VCaP (cell line): ENCODE results near the gene CTNND2.

Experiments used
- H3K27ac ChIP-seq: fragments of 450-650 bp; 2 replicates; pipeline ENCODE4 v1.5.1; 2017
- TF ChIP-seq, protein P1 (sequence below): fragments of 450-650 bp; conservative IDR thresholded peaks from 2 replicates; pipeline ENCODE4 v1.5.1; 2017; ENCODE audit warnings: mild to moderate bottlenecking, moderate library complexity

CTNND2 gene

DNA sequence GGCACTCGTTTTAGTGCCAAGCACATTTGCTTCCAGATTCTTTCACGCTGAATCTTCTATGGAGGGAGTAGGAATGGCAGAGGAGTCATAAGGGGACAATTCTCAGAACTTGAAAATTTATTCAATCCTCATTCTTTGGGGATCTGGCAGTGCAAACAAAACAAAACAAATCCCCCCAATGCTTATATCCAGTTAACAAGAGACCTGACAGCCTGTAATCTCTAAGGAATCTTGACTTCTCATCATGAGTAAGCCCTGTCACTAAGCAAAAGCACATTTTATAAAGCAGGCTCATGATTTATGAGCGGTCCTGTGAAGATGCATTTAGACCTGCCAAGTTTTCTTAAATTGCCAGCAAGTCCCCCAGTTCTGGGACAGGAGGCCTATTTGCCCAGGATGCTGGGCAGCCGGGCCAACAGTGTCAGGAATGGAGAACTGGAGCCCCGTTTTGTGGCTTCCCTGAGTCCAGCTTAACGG, 513.9 kb downstream of the CTNND2 start:
- no peak overlapping the region for H3K27ac ChIP-seq

DNA sequence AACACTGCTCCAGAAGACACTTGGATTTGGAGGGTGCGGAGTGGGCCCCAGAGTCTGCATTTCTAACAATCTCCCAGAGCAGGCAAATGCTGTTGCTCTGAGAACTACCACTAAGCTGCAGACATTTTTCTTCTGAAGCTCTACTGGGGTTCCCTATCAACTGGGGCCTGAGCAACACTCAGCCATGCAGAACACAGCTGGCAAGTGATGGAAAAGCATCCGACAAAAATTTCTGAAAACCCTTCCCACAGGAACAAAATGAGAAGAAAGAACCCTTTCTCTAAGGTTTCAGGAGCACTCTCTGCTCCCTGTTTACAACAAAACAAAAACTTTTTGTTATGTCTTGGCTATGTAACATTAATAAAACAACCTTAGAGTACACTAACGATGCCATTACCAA, 516.9 kb downstream of the CTNND2 start:
- TF ChIP-seq, protein P1, sequence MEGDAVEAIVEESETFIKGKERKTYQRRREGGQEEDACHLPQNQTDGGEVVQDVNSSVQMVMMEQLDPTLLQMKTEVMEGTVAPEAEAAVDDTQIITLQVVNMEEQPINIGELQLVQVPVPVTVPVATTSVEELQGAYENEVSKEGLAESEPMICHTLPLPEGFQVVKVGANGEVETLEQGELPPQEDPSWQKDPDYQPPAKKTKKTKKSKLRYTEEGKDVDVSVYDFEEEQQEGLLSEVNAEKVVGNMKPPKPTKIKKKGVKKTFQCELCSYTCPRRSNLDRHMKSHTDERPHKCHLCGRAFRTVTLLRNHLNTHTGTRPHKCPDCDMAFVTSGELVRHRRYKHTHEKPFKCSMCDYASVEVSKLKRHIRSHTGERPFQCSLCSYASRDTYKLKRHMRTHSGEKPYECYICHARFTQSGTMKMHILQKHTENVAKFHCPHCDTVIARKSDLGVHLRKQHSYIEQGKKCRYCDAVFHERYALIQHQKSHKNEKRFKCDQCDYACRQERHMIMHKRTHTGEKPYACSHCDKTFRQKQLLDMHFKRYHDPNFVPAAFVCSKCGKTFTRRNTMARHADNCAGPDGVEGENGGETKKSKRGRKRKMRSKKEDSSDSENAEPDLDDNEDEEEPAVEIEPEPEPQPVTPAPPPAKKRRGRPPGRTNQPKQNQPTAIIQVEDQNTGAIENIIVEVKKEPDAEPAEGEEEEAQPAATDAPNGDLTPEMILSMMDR = no peak
- no peak overlapping the region for H3K27ac ChIP-seq

More for the DNA sequence above, 513.9 kb downstream of the CTNND2 start:
- TF ChIP-seq, protein P1 = no peak

DNA sequence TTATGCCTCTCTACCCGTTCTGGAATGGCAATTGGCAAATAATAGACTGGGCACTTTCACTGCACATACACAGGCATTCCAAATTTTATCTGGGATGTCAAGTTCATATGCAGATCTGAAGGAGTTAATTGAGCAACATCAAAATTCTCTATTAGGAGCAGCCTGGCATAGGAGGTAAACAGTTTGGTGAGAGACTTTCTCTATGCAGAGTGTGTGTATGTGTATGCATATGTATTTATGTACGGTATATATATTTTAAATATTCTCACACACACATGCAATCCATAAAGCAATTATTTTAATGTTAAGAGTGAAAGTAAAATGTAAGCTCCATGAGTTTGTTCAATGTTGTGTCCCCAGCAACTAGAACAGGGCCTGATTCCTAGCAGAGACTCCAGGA, 517.8 kb downstream of the CTNND2 start:
- H3K27ac ChIP-seq = peak overlapping the region; percentile 79
- TF ChIP-seq, protein P1 = no peak

GRCh38 chr5:11385901-11386293, 518.3 kb downstream of the CTNND2 start:
- TF ChIP-seq, protein P1 = no peak

DNA sequence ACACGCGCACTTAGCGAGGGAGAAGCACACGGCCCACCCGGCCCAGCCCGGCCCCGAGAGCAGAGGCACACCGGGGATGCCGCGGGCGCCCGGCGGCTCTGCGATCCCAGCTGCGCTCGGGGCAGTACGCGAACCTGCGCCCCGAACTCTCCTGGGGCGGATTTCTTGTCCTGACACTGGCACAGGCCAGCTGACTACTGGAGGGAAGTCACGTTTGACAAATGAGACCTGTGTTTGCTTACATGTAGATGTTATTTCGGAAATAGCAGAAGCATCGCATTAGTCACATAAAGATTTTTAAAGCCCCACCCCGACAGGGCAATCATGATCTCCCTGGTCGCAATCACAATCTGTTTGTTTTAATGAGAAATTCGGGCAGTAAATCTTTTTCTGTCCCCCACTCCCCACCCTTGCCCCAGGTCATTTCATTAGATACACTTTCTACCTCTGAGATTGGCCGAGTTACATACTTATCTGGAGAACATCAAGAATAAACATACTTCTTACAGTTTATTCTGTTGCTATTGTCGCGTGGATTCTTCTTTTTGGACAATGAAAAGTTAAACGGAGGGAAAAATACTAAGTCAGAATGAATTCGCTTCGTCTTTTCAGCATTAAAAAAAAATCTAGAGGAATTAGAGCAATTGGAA, 518.9 kb downstream of the CTNND2 start:
- H3K27ac ChIP-seq = peak overlapping the region; percentile 79
- TF ChIP-seq, protein P1 = no peak

More at GRCh38 chr5:11385901-11386293, 518.3 kb downstream of the CTNND2 start:
- H3K27ac ChIP-seq = peak overlapping the region; percentile 79

GRCh38 chr5:11384441-11385250, 519.6 kb downstream of the CTNND2 start:
- TF ChIP-seq, protein P1 = peak; percentile 67
- H3K27ac ChIP-seq = peak overlapping the region; percentile 79

DNA sequence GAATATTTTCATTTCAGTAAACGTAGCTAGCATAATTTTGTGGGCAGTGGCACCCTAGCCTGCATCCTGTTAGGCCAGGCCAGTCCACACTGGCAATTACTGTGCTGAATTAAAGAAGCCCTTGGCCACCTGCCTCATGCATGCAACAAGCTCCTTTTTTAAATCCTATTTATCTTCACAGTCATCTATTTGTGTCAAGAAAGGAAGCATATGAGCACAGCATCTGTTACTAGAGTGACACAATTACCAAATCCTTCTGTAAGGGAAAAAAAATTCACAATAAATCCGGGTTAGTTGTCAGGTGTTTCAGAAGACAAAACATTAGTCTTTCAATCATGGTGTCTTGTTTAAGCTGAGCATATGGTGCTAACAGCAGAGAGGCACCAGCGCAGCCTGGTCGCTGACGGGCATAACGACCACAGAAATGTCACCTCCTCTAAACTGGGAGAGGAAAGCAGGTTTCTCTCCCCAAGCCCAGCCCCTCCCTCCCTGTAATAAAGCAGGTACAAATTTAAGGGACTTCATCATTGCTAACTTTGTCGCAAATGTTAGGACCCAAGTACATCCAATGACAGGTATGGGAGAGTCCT, 520.6 kb downstream of the CTNND2 start:
- peak overlapping the region; percentile 79; the same call in 1 of the 2 replicates for H3K27ac ChIP-seq
- TF ChIP-seq, protein P1 = no peak
